ENCODE measurements around the gene DIPK1A.

Gene DIPK1A

DNA sequence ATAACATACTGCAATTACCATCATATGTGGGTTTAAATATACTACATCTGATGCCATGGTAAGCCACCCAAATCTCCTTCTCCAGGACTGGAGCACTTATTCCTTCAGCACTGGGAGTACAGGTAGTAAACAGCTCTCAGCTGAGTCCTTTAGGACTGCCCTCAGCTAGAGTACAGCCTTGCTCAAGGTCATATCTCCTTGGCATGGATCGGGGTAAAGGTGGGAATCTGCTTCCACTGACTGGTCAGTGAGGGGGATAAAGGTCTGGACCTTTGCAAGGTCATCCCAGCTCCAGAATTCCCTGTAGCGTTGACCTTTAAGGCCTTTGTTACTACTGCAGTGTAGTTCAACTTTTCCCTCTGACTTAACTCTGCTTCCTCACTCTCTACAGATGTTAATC, 90.7 kb downstream of the DIPK1A start:
- no peak for DNase-seq

DNA sequence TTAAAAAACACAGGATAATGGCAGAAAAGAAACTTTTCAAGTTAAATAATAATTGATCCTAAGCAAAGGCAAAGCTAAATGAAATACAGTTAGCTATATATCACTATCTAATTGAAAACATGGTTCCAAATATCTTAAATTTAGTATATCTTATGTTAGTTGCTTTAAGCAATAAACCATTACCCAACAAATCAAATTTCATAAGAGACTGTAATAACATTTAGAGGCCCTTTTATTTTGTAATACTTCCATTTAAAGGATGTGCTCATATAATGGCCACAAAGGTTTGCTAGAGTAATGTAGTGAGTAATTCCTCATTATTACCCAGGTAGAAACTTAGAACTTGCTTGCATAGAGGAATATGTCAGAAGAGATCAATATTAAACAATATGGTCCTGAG, 97.1 kb downstream of the DIPK1A start:
- no peak for DNase-seq

DNA sequence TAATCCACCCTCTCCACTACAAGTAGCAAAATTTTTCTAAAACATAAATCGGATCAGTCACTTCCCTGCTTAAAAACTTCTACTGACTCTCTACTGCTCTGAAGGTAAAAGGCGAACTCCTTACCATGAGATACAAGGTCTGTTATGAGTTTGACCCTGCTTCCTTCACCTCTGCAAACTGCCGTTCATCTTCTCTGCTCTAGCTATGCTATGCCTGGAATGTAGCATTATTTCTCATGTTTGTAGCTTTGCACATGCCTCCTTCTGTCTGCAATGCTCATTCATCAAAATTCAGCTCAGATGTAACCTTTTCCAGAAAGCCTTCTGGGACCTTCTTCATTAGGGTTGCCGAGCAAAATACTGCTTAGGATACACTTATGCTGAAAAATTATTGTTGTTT, 98.7 kb downstream of the DIPK1A start:
- DNase-seq: no peak

- no peak for DNase-seq
Measured at GRCh38 chr1:92859400-92860039, 101.7 kb downstream of the DIPK1A start.

GRCh38 chr1:92858564-92859399, 102.5 kb downstream of the DIPK1A start:
- peak; percentile 93 for DNase-seq

- no peak for DNase-seq
Measured at GRCh38 chr1:92857817-92858216, 103.4 kb downstream of the DIPK1A start.

- no peak for DNase-seq
Measured at GRCh38 chr1:92855236-92855635, 106.0 kb downstream of the DIPK1A start.

- DNase-seq: no peak
Measured at GRCh38 chr1:92854101-92854785, 107.0 kb downstream of the DIPK1A start.

- DNase-seq: no peak
Measured at GRCh38 chr1:92853299-92853698, 108.0 kb downstream of the DIPK1A start.

- no peak for DNase-seq
Measured at GRCh38 chr1:92851729-92852128, 109.5 kb downstream of the DIPK1A start.

DNA sequence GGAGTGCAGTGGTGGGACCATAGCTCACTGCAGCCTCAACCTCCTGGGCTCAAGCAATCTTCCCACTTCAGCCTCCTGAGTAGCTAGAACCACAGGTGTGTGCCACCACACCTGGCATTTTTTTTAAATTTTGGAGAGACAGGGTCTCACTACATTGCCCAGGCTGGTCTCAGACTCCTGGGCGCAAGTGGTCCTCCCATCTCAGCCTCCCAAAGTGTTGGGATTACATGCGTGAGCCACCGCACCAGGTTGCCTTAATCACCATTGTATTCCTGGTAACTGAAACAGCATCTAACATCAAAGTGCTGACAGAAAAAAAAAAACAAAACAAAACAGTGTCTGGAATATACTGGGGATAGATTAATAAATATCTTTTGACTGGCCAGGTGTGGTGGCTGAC, 111.2 kb downstream of the DIPK1A start:
- DNase-seq: no peak

- no peak for DNase-seq
Measured at GRCh38 chr1:92848201-92848600, 113.1 kb downstream of the DIPK1A start.

DNA sequence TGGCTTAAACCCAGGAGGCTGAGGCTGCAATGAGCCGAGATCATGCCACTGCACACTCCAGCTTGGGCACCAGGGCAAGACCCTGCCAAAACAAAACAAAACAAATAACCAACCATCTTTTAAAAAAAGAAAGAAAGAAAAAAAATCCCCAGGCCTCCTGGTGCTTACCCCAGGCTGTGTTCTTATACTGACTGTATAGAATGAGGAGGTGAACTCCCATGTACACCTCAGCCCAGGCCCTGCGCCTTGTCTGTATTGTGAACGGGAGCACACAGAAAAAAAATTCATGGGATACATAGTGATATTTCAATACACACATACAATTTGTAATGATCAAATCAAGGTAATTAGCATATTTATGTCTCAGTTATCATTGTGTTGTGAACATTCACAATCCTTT, 115.4 kb downstream of the DIPK1A start:
- no peak for DNase-seq

DNA sequence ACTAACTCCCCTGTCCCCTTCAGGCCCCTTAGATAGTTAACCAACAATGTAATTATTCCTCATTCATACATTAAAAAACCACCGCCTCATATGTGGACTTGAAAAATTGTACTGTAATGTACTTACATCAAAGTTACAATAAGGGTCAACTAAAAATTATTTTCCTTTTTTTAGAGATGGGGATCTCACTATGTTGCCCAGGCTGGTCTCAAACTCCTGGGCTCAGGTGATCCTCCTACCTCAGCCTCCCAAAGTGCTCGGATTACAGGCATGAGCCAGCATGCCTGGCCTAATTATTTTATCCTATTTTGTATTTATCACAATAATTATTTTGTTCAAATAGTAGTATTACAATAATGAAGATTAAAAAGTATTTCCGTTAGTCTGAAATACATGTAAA, 116.8 kb downstream of the DIPK1A start:
- no peak for DNase-seq

GRCh38 chr1:92843429-92844352, 117.6 kb downstream of the DIPK1A start:
- DNase-seq: no peak

GRCh38 chr1:92843046-92843423, 118.2 kb downstream of the DIPK1A start:
- no peak for DNase-seq

GRCh38 chr1:92842082-92843045, 118.9 kb downstream of the DIPK1A start:
- DNase-seq: no peak

GRCh38 chr1:92840600-92840999, 120.7 kb downstream of the DIPK1A start:
- DNase-seq: no peak

GRCh38 chr1:92839442-92839841, 121.8 kb downstream of the DIPK1A start:
- DNase-seq: no peak

- no peak for DNase-seq
Measured at GRCh38 chr1:92838519-92838918, 122.7 kb downstream of the DIPK1A start.

DNA sequence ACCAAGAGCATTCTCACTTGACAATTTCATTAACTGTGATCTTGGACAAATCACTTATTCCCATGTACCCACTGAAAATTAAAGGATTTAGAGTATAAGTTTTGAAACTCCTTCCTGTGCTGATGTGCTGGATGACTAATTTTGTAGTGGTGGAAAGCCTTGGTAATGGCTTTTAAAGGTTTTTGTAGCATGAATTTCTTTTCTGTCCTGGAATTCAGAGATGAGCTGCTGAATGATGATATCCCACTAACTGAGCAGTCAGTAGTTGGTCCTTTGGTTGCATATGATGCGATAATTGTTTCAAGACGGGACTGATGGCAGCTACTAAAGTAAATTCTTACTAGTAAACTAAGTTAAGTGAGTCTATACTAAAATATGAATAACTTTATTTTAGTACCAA, 124.2 kb downstream of the DIPK1A start:
- DNase-seq: no peak

DNA sequence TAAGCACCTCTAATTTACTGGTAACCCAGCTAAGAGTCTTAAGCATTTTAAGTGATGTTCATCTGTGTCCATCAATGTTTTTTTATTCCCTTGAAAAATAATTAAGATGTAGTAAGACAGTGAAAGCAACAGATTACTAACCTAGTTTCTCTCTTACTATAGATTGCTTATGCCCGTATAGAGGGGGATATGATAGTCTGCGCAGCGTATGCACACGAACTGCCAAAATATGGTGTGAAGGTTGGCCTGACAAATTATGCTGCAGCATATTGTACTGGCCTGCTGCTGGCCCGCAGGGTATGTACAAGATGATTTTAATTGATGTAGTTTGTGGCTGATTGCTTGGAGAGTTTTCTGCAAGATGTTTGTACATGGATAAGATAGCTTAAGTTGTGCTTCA, 126.6 kb downstream of the DIPK1A start:
- DNase-seq: no peak
